ENCODE results near the gene TNNC2. TPM values are rescaled to one million over a fixed set of nuclear protein-coding genes. Genes with fewer than 3 reads are reported as not detected.

Gene TNNC2
- total and polyA plus RNA-seq, 2 of the 13 experiments (the other 11 are each of a cell fraction or from before 2014, with no cell fraction given) = 1.8 to 4.7 TPM

- TF ChIP-seq TRIM24 (CRISPR knock-in tag; IDR thresholded peaks at IDR 0.05) (no peak), HNRNPUL1 (IDR thresholded peaks at IDR 0.05; ENCODE audit: low read depth, low read length) (no peak), TRIM22 (IDR thresholded peaks at IDR 0.05) (no peak), ZNF543 (CRISPR knock-in tag; IDR thresholded peaks at IDR 0.05) (no peak), ZNF256 (CRISPR knock-in tag; conservative IDR thresholded peaks at IDR 0.05) (no peak), FOXK1 (CRISPR knock-in tag; IDR thresholded peaks at IDR 0.05; ENCODE audit: borderline replicate concordance, low read depth) (no peak), ZNF264 (CRISPR knock-in tag; IDR thresholded peaks at IDR 0.05) (no peak), SP4 (CRISPR knock-in tag; IDR thresholded peaks at IDR 0.05) (no peak), ARNT (IDR thresholded peaks at IDR 0.05) (no peak), RAD21 (CRISPR knock-in tag; IDR thresholded peaks at IDR 0.05) (peak; percentile 16; the same call in 1 of the 2 replicates), GMEB1 (CRISPR knock-in tag; IDR thresholded peaks at IDR 0.05; ENCODE audit: borderline replicate concordance) (no peak), LBX2 (CRISPR knock-in tag; IDR thresholded peaks at IDR 0.05; ENCODE audit: borderline replicate concordance) (no peak), USF2 (IDR thresholded peaks at IDR 0.05; ENCODE audit: low read depth, low read length) (no peak), USF2 (CRISPR knock-in tag; IDR thresholded peaks at IDR 0.05; ENCODE audit: borderline replicate concordance) (no peak), ZNF205 (CRISPR knock-in tag; IDR thresholded peaks at IDR 0.05) (0 out of 2 replicates have a peak, but pooled peaks have one; percentile 13), ZBTB7A (CRISPR knock-in tag; IDR thresholded peaks at IDR 0.05) (no peak), ZNF160 (CRISPR knock-in tag; IDR thresholded peaks at IDR 0.05) (no peak), PTBP1 (IDR thresholded peaks at IDR 0.05; ENCODE audit: low read depth, low read length, poor library complexity, severe bottlenecking) (no peak), ATAD3A (CRISPR knock-in tag; IDR thresholded peaks at IDR 0.05) (no peak), ZNF562 (CRISPR knock-in tag; IDR thresholded peaks at IDR 0.05; ENCODE audit: borderline replicate concordance) (no peak)
Observed at GRCh38 chr20:45826381-45827019, 612 bp downstream of the TNNC2 start (continued).
